SIG-M5 treated with dmso at 0.1 percent for 504 hours (cell line): ENCODE measurements around the gene ADAM12.

Experiments used
- DNase-seq: peaks from one replicate; lab custom pipeline; 2025; ENCODE audit not compliant: unreplicated experiment; lab: John Stamatoyannopoulos, UW

Gene ADAM12

GRCh38 chr10:126239844-126240243 is 148.4 kb downstream of the ADAM12 start:
- DNase-seq: no peak

DNA sequence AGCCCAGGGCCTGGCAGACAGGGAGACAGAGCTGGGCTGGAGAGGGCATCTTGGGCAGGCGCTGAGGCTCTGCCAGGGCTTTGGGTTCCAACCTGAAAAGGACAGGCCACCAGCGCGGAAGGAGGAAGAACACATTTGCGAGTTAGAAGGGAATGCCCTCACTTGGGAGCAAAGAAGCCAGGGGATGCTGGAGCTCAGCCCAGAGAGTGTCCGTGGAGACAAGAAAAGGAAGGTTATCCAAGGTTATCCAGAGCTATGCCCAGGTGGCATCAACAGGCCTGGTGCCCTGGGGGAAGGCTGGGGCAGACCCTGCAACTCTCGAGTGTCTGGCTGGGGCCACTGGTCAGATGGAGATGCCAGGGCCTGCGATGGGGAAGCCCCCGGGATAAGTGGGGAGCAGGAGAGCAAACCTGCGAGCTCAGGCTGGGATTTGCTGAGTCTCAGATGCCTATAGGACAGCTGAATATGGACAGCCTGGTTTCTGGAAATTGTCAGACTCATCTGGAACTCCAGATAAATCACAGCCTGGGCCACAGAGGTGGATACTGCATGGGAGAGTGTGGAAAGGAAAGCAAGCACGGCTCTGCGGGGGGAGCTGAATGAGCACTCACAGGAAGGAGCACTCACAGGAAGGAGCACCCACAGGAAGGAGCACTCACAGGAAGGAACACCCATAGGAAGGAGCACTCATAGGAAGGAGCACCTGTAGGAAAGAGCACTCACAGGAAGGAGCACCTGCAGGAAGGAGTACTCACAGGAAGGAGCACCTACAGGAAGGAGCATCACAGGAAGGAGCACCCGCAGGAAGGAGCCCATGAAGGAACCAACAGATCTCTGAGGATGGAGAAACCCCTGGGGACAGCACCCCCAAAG is 152.1 kb downstream of the ADAM12 start:
- no peak for DNase-seq

DNA sequence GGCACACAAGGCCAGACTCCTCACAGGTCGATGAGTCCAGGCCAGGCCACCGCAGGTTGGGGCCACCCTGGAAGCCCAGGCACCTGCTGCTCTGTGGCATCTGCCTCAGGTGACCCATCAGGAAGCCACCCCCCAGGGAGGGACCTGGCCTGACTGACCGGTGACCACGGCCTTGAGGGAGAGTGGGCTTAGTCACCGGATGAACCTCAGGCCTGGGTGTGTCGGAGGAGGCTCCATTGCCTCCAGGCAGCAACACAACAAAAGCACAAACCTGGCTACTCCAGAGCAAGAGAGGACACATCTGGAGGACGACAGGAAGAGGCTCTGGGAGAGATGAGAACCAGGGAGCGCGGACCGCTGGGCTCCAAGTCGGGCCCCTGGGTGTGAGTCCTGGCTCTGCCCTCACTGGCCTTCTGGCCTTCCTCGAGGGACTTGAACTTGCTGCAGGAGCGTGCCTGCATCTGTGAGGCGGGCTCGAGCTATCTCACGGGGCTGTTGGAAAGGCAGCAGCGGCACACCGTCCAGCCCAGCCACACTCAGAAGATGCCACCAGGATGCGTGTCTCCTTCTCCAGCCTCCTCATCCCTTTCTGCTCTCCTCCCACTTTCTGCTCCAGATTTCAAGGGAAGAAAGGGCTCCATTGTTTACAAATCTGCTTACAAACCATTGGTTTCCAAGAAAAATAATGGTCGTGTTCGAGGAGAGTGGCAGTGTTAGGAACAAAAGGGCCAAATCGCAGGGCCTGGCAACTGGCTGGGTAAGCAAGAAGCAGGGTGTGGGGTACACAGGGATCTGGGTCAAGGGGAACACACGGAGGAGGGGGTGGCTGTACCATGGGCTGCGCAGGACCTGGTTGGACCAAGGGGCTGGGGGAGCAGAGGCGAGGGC is 152.9 kb downstream of the ADAM12 start:
- no peak for DNase-seq

DNA sequence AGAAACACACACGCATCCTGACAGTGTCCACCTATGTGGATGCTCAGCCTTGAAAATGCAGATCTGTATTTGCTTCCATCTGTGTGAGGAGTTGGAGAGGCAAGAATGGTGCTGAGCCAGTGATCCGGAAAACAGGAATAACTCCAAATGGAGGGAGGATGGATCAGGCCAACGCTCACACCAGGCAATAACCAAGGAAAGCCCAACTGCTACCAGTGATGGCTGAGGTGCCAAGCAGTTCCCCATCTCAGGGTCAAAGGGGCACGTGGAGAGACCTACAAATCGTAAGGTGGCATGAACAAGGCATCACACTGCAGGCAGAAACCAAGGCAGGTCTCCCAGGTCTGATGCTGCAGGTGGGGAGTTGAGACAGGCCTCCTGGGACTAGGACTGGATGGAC is 153.6 kb downstream of the ADAM12 start:
- DNase-seq: no peak

GRCh38 chr10:126233182-126234148 is 154.8 kb downstream of the ADAM12 start:
- no peak for DNase-seq

DNA sequence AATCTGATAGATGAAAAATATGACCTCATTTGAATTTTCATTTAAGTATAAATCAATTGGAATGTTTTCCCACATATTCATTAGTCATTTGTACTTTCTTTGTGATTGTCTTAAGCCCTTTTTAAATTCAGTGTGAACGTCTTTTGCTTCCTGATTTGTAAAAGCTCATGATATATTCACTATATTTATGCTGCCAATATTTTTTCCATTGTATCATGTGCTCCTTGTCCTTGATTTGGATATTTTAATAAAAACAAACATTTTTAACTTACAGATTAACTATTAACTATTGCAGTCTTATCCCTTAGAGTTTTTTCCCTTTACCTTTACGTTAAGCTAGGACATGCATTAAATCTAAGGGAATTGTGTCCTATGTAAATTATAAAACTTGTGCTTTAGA is 157.7 kb downstream of the ADAM12 start:
- no peak for DNase-seq

GRCh38 chr10:126229686-126230085 is 158.6 kb downstream of the ADAM12 start:
- no peak for DNase-seq

- DNase-seq: no peak
These were observed 160.5 kb downstream of the ADAM12 start for GRCh38 chr10:126227762-126228134.

- DNase-seq: no peak
These were observed 161.1 kb downstream of the ADAM12 start for GRCh38 chr10:126226988-126227761.

DNA sequence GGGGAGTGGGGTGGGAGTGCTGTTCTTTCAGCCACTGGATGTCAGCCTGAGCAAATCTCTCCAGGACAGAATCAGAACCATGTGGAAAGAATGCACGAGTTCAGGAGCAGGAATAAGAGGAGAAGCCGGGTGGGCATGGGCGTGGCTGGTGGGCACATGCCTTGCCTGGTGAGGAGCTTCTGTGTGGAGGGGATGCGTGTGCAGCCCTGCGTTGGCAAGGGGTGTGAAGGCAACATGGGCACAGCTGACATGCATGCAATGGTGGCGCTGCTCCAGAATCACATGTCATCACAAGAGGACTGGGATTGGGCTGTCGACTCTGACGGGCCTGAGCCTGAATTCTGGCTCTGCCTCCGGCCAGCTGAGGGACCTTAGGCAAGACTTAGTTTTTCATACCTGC is 162.1 kb downstream of the ADAM12 start:
- no peak for DNase-seq

DNA sequence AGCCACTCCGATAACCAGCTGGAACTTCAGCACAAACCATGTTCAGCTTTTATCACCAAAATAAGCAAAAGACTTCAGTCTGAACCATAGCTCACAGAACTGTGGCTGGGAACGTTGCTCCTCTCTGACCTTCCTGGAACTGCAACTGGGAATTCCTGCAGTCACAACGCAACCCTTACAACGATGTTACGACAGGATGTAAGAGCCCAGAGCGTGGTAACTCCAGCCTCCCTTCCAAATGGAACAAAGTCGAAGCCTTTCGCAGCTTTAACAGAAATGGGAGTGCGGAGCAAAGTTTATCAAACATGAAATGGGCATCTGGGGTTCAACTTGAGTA is 162.6 kb downstream of the ADAM12 start:
- no peak for DNase-seq

DNA sequence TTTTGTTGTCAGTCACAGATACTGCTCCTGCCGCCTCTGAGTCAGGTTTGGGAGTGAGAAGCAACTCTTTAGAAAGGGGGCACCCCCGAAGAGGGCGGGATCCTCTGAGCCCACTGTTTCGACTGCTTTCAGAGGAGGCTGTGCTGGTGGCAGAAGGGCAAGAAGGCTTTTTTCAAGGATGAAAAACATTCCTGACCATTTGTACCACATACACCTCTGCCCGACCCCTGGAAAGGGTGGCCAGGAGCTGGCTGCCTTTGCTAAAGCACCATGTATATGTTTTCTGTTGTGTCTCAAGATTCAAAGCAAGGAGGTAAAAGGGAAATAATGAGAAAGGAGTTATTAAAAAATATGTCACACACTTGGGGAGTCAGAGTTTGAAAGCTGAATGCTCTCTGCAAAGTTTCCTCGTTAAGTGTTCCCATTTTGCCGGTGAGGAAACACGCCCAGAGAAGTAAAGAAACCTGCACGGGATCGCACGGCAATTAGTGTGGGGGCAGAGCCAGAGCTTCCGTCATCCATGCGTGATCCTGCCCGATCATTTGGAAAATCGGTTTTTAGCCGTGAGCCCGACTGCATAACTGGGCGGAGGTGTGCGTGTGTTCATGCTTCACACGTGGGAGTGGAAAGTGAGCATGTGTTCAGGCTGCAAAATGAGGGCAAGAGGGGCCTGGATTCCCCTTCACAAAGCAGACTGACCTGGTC is 163.2 kb downstream of the ADAM12 start:
- no peak for DNase-seq

DNA sequence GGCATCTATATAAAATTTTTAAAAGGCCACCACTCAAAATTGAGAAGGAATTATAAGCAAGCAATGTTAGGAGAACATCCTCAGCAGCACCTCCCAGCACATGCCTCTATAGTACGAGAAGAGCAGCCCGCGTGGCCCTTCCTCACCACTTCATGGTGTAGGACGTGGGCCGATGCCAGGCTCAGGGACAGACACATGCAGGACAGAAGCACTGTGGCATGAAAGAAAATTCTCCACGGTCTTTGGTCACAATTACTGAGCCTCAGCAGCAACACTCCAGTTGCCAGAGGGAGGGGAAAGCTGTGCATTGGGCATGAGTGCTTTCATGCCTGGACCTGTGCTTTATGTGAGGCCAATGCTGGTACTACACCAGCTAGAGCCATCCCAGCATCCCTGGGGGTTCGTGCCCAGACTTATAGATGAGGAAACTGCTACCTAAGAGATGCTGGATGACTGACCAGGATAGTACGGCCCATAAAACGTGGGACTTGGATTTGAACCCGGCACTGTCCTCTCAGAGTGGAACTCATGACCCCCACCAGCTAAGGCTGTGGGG is 164.7 kb downstream of the ADAM12 start:
- no peak for DNase-seq

DNA sequence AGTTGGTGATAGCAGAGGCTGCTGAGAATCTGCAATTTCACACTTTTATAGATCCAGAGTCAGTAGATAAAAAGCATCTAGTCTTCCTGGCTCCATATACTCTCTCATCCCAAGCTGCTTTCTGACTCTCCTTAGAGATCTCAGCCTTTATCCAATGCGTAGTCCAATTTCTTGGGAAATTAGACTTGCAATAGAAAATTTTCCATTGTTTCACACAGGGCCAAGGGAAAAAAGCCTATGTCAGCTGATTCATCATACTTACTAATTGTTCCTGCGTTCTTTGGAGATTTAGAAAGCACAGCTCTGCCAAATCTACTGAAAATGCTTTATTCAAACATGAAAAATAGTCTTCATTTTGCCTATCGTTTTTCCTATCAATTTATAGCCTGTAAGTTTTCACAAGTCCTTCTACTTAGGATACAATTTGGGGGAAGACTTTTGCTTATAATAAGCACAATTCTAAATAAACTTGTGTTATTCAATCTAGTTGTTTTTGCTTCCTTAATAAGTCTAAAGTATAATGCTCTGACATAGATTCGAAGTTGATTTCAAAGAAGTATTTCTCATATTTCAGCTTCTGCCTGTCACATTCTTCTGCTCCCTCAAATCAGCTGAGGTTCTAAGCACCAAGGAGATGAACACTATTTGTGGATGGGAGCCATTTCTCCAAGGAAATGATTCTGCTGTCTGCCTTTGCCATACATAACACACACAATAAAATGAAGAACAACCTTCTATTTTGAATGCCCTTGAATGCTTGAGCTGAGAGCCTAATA is 165.4 kb downstream of the ADAM12 start:
- no peak for DNase-seq

- DNase-seq: no peak
These were observed 166.4 kb downstream of the ADAM12 start for GRCh38 chr10:126221874-126222273.

DNA sequence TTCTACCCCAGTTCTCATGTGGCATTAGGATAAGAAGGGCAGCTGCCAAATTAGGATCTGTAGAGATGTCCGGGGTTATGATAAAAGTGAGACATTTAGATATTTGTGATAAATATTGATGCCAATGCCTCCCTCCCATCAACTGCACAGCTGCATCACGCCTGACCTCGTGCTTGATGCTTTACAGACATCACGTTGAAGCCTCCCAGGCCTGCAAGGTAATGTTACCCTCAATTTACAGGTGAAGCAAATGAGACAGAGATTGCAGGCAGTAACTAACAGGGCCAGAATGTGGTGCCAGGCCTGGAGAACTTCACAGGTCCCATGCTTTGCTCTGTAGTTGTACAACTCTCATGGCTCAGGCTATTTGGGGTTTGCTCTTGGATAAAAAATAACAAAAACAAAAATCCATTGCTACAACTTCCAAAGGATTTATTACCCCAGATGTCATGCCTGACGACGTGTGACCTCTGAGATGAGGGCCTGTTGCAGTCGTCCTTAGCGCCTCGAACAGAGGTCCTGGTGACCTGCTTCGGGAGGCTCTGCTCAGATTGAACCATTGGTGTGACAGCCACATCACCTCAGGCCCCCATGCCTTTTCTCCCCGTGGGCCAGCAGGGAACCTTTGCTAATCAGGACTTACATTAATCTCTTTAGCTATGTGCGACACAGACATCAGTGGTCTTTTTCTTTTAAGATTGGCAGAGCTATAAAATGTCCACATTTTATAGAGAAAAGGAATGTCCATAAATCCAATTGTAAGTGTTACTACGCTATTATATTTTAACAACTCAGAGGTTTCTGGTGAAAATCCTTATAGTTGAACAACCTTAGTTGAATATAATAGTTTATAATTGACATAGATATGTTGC is 169.3 kb downstream of the ADAM12 start:
- no peak for DNase-seq

GRCh38 chr10:126218174-126218573 is 170.1 kb downstream of the ADAM12 start:
- no peak for DNase-seq

DNA sequence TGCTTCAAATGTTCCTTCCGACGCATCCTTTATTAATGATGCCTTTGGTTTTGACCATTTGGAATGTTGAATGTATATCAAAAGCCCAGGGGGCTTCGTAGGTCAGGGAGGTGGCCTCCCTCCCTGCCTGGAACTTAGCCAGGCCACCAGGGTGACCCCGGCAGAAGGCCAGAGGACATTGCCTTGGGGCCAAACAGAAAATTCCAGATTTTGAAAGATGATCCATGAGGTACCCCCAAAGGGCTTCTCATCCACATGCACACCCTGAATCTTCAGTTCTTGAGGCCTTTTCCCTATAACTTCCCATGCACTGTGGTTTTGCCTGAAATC is 171.7 kb downstream of the ADAM12 start:
- DNase-seq: no peak
